ENCODE data around the gene ZGRF1. TPM values are rescaled to one million over a fixed set of nuclear protein-coding genes. Genes with fewer than 3 reads are reported as not detected.

The ZGRF1 gene
- total RNA-seq, 2 donors from 2014 or later, result 2.9 to 8.9 TPM

GRCh38 chr4:112589206-112589605 is 47.5 kb downstream of the ZGRF1 start:
- DNase-seq (ENCODE audit: low spot score), result no peak
- no peaks in the 10 kb centered on the region for H3K36me3 ChIP-seq
- no peaks in the 10 kb centered on the region for H3K4me1 ChIP-seq (replicated peaks)
- intact Hi-C loops (cut with DNase I), result no loop called here
- no peaks in the 10 kb centered on the region for H3K9me3 ChIP-seq
- TF ChIP-seq CTCF (IDR thresholded peaks at IDR 0.05), result no peak
- no peak for TF ChIP-seq POLR2AphosphoS5 (IDR thresholded peaks at IDR 0.05)
- no peak for TF ChIP-seq POLR2A (IDR thresholded peaks at IDR 0.05)
- H3K27me3 ChIP-seq (replicated peaks; ENCODE audit: insufficient read depth), result no peaks in the 10 kb centered on the region
- no peak overlapping the region for H3K27ac ChIP-seq
- H3K4me3 ChIP-seq, result no peak overlapping the region

GRCh38 chr4:112585977-112586736 is 50.6 kb downstream of the ZGRF1 start:
- no peaks in the 10 kb centered on the region for H3K27me3 ChIP-seq (replicated peaks; ENCODE audit: insufficient read depth)
- H3K27ac ChIP-seq, result no peak overlapping the region
- no peaks in the 10 kb centered on the region for H3K9me3 ChIP-seq
- no peaks in the 10 kb centered on the region for H3K36me3 ChIP-seq
- DNase-seq (ENCODE audit: low spot score), result no peak
- TF ChIP-seq CTCF (IDR thresholded peaks at IDR 0.05) (no peak), POLR2A (IDR thresholded peaks at IDR 0.05) (no peak), POLR2AphosphoS5 (IDR thresholded peaks at IDR 0.05) (no peak)
- WGBS, result 96% methylated on average over 2 of the region's 2 CpGs
- no peak overlapping the region for H3K4me3 ChIP-seq
- intact Hi-C loops (cut with DNase I), result no loop called here
- H3K4me1 ChIP-seq (replicated peaks), result no peaks in the 10 kb centered on the region

- intact Hi-C loops (cut with DNase I), result no loop called here
Observed at GRCh38 chr4:112567536-112567935, 69.2 kb downstream of the ZGRF1 start.

GRCh38 chr4:112564706-112565270 is 71.9 kb downstream of the ZGRF1 start:
- intact Hi-C loops (cut with DNase I), result no loop called here
- H3K4me3 ChIP-seq, result no peak overlapping the region
- no peak for TF ChIP-seq CTCF (IDR thresholded peaks at IDR 0.05)
- no peak for TF ChIP-seq POLR2AphosphoS5 (IDR thresholded peaks at IDR 0.05)
- TF ChIP-seq POLR2A (IDR thresholded peaks at IDR 0.05), result no peak
- no peaks in the 10 kb centered on the region for H3K27me3 ChIP-seq (replicated peaks; ENCODE audit: insufficient read depth)
- no peaks in the 10 kb centered on the region for H3K4me1 ChIP-seq (replicated peaks)
- H3K9me3 ChIP-seq, result no peaks in the 10 kb centered on the region
- H3K36me3 ChIP-seq, result no peaks in the 10 kb centered on the region
- H3K27ac ChIP-seq, result no peak overlapping the region
- WGBS, result 96% methylated on average over 25 of the region's 25 CpGs
- DNase-seq (ENCODE audit: low spot score), result no peak

More at GRCh38 chr4:112567536-112567935, 69.2 kb downstream of the ZGRF1 start:
- DNase-seq (ENCODE audit: low spot score), result no peak
- H3K4me1 ChIP-seq (replicated peaks), result no peaks in the 10 kb centered on the region
- no peaks in the 10 kb centered on the region for H3K27me3 ChIP-seq (replicated peaks; ENCODE audit: insufficient read depth)
- H3K27ac ChIP-seq, result no peak overlapping the region
- H3K36me3 ChIP-seq, result no peaks in the 10 kb centered on the region
- no peak overlapping the region for H3K4me3 ChIP-seq
- H3K9me3 ChIP-seq, result no peaks in the 10 kb centered on the region
- TF ChIP-seq CTCF (IDR thresholded peaks at IDR 0.05) (no peak), POLR2A (IDR thresholded peaks at IDR 0.05) (no peak), POLR2AphosphoS5 (IDR thresholded peaks at IDR 0.05) (no peak)
- WGBS, result 99% methylated on average over 5 of the region's 5 CpGs
